Mesendoderm (in vitro differentiated cells): ENCODE results near the gene ISOC2.
"Not testable (repeated sequence)": the region's sequence is repeated elsewhere in the genome, so short reads cannot be mapped to it uniquely, and the experiment has no call there.

Experiments used
- DNase-seq: peaks from one replicate; pipeline ENCODE4 v3.0.0; 2013
- H2AK5ac ChIP-seq: 2 replicates; pipeline ENCODE4 v1.6.1; 2013; ENCODE audit warnings: low read length, inconsistent platforms
- H2BK120ac ChIP-seq: 2 replicates; pipeline ENCODE4 v1.6.1; 2013; ENCODE audit warnings: low read depth, mild to moderate bottlenecking, low read length, moderate library complexity, mixed read lengths
- H2BK15ac ChIP-seq: replicated peaks from 2 replicates; pipeline ENCODE4 v1.6.1; 2013; ENCODE audit warnings: low read depth, mild to moderate bottlenecking, moderate library complexity
- H2BK5ac ChIP-seq: 2 replicates; pipeline ENCODE4 v1.6.1; 2013; ENCODE audit warnings: low read length, inconsistent platforms
- H3K18ac ChIP-seq: 2 replicates; pipeline ENCODE4 v1.6.1; 2013; ENCODE audit warnings: mild to moderate bottlenecking, low read length, mixed read lengths
- H3K23ac ChIP-seq: one replicate; pipeline ENCODE4 v1.6.1; 2013; ENCODE audit warnings: low read length
- H3K27ac ChIP-seq: 2 replicates; pipeline ENCODE4 v1.5.1; 2013; ENCODE audit warnings: low read depth, mild to moderate bottlenecking, inconsistent platforms, low read length, moderate library complexity
- H3K27me3 ChIP-seq: 2 replicates; pipeline ENCODE4 v1.6.1; 2013; ENCODE audit warnings: low read length, control low read depth, mild to moderate bottlenecking, inconsistent platforms; ENCODE audit not compliant: insufficient read depth, poor library complexity
- H3K36me3 ChIP-seq: 2 replicates; pipeline ENCODE4 v1.6.1; 2013; ENCODE audit warnings: low read length, inconsistent platforms; ENCODE audit not compliant: control insufficient read depth, insufficient read depth
- H3K4ac ChIP-seq: one replicate; pipeline ENCODE4 v1.6.1; 2013; ENCODE audit warnings: low read depth, mild to moderate bottlenecking, low read length, moderate library complexity
- H3K4me1 ChIP-seq: 2 replicates; pipeline ENCODE4 v1.6.1; 2013; ENCODE audit warnings: low read depth, low read length, inconsistent platforms; ENCODE audit not compliant: control insufficient read depth
- H3K4me2 ChIP-seq: 2 replicates; pipeline ENCODE4 v1.6.1; 2013; ENCODE audit warnings: low read length
- H3K4me3 ChIP-seq: 2 replicates; pipeline ENCODE4 v1.5.1; 2013; ENCODE audit warnings: mild to moderate bottlenecking, low read length
- H3K56ac ChIP-seq: one replicate; pipeline ENCODE4 v1.6.1; 2013; ENCODE audit warnings: low read length
- H3K79me1 ChIP-seq: 2 replicates; pipeline ENCODE4 v1.6.1; 2013; ENCODE audit warnings: low read length, inconsistent platforms
- H3K79me2 ChIP-seq: 2 replicates; pipeline ENCODE4 v1.6.1; 2013; ENCODE audit warnings: mild to moderate bottlenecking, low read length; ENCODE audit not compliant: control insufficient read depth, insufficient read depth
- H3K9ac ChIP-seq: 2 replicates; pipeline ENCODE4 v1.6.1; 2013; ENCODE audit warnings: low read length, inconsistent platforms
- H4K5ac ChIP-seq: one replicate; pipeline ENCODE4 v1.6.1; 2013; ENCODE audit warnings: low read length
- H4K8ac ChIP-seq: one replicate; pipeline ENCODE4 v1.6.1; 2013; ENCODE audit warnings: low read depth, mild to moderate bottlenecking, control low read depth, low read length, moderate library complexity
- WGBS: extraction: QIAGEN DNeasy Blood & Tissue Kit; methylation state at CpG from one replicate; pipeline ENCODE4 v1.1.7; 2013; ENCODE audit warnings: low lambda C conversion rate, missing lambda C conversion rate; ENCODE audit not compliant: insufficient coverage; ENCODE audit errors: extremely low coverage; 5-methylcytosine and 5-hydroxymethylcytosine counted together

ISOC2 gene

GRCh38 chr19:55423225-55424005 is 38.0 kb downstream of the ISOC2 start:
- Histone ChIP-seq H2AK5ac (no peak overlapping the region), H3K4me3 (no peak overlapping the region), H2BK5ac (no peak overlapping the region), H3K56ac (no peak overlapping the region), H4K8ac (no peak overlapping the region), H3K18ac (no peak overlapping the region), H3K23ac (no peak overlapping the region), H3K36me3 (no peaks in the 10 kb centered on the region), H2BK120ac (no peak overlapping the region), H2BK15ac (no peak overlapping the region), H4K5ac (no peak overlapping the region), H3K27ac (no peak overlapping the region), H3K4me1 (no peaks in the 10 kb centered on the region), H3K27me3 (no peaks in the 10 kb centered on the region), H3K79me1 (no peaks in the 10 kb centered on the region), H3K9ac (no peak overlapping the region), H3K79me2 (no peaks in the 10 kb centered on the region), H3K4me2 (no peak overlapping the region), H3K4ac (no peak overlapping the region)
- DNase-seq: no peak
- WGBS: no CpG with 5 or more reads among the region's 13 CpGs

GRCh38 chr19:55421281-55421680 is 40.2 kb downstream of the ISOC2 start:
- not testable (repeated sequence) for H2BK15ac ChIP-seq, H3K4me1 ChIP-seq, H3K56ac ChIP-seq, H3K9ac ChIP-seq, H4K8ac ChIP-seq, H3K27ac ChIP-seq, DNase-seq, H3K79me1 ChIP-seq, H3K27me3 ChIP-seq, H3K79me2 ChIP-seq, H3K18ac ChIP-seq, H2BK120ac ChIP-seq, H3K36me3 ChIP-seq, H3K4me2 ChIP-seq, H3K4ac ChIP-seq, H2BK5ac ChIP-seq, H3K23ac ChIP-seq, H2AK5ac ChIP-seq, H3K4me3 ChIP-seq, H4K5ac ChIP-seq
- no CpG with 5 or more reads among the region's 4 CpGs for WGBS

- Histone ChIP-seq H3K9ac (no peak overlapping the region), H2AK5ac (no peak overlapping the region), H3K4me3 (no peak overlapping the region), H3K27ac (no peak overlapping the region), H3K4me1 (no peaks in the 10 kb centered on the region), H3K4me2 (no peak overlapping the region), H2BK5ac (no peak overlapping the region), H3K56ac (no peak overlapping the region), H4K8ac (no peak overlapping the region), H2BK120ac (no peak overlapping the region), H4K5ac (no peak overlapping the region), H3K23ac (no peak overlapping the region), H3K36me3 (no peaks in the 10 kb centered on the region), H2BK15ac (no peak overlapping the region), H3K18ac (no peak overlapping the region), H3K27me3 (no peaks in the 10 kb centered on the region), H3K79me2 (no peaks in the 10 kb centered on the region), H3K4ac (no peak overlapping the region), H3K79me1 (no peaks in the 10 kb centered on the region)
- no CpG with 5 or more reads among the region's 5 CpGs for WGBS
- DNase-seq: no peak
These were observed 41.7 kb downstream of the ISOC2 start for GRCh38 chr19:55419624-55420236.

GRCh38 chr19:55419103-55419502 is 42.3 kb downstream of the ISOC2 start:
- no peak overlapping the region for H4K5ac ChIP-seq
- DNase-seq: no peak
- H3K18ac ChIP-seq: no peak overlapping the region
- no peak overlapping the region for H2BK15ac ChIP-seq
- H3K4me3 ChIP-seq: no peak overlapping the region
- H3K27me3 ChIP-seq: no peaks in the 10 kb centered on the region
- H3K27ac ChIP-seq: no peak overlapping the region
- no peak overlapping the region for H3K23ac ChIP-seq
- H4K8ac ChIP-seq: no peak overlapping the region
- H3K9ac ChIP-seq: no peak overlapping the region
- H2AK5ac ChIP-seq: no peak overlapping the region
- no peaks in the 10 kb centered on the region for H3K79me2 ChIP-seq
- no peak overlapping the region for H3K4ac ChIP-seq
- no peaks in the 10 kb centered on the region for H3K79me1 ChIP-seq
- no peaks in the 10 kb centered on the region for H3K36me3 ChIP-seq
- H3K4me1 ChIP-seq: no peaks in the 10 kb centered on the region
- no peak overlapping the region for H2BK120ac ChIP-seq
- H2BK5ac ChIP-seq: no peak overlapping the region
- H3K4me2 ChIP-seq: no peak overlapping the region
- no CpG with 5 or more reads among the region's 5 CpGs for WGBS
- no peak overlapping the region for H3K56ac ChIP-seq

GRCh38 chr19:55418185-55418584 is 43.3 kb downstream of the ISOC2 start:
- no peak overlapping the region for H3K9ac ChIP-seq
- no peak overlapping the region for H3K4ac ChIP-seq
- no peaks in the 10 kb centered on the region for H3K79me2 ChIP-seq
- no peak overlapping the region for H4K5ac ChIP-seq
- WGBS: no CpG with 5 or more reads among the region's 7 CpGs
- no peak overlapping the region for H2BK5ac ChIP-seq
- H3K36me3 ChIP-seq: no peaks in the 10 kb centered on the region
- H4K8ac ChIP-seq: no peak overlapping the region
- H3K56ac ChIP-seq: peak overlapping the region; percentile 44
- no peak overlapping the region for H3K23ac ChIP-seq
- no peak overlapping the region for H3K18ac ChIP-seq
- peak; percentile 82 for DNase-seq
- H3K4me2 ChIP-seq: no peak overlapping the region
- no peaks in the 10 kb centered on the region for H3K27me3 ChIP-seq
- H3K79me1 ChIP-seq: no peaks in the 10 kb centered on the region
- no peak overlapping the region for H2BK120ac ChIP-seq
- no peak overlapping the region for H3K4me3 ChIP-seq
- H2AK5ac ChIP-seq: no peak overlapping the region
- H3K4me1 ChIP-seq: no peaks in the 10 kb centered on the region
- no peak overlapping the region for H2BK15ac ChIP-seq
- H3K27ac ChIP-seq: no peak overlapping the region
